Activated CD4-positive, alpha-beta memory T cell treated with anti-CD3 and anti-CD28 coated beads, Interleukin-2, amount 10 ng/mL, durations not matched to agents 7 days and 5 days (primary cell): ENCODE data around the gene ATAD3C. TPM values are rescaled to one million over a fixed set of nuclear protein-coding genes. Genes with fewer than 3 reads are reported as not detected.
"Not testable (repeated sequence)": the region's sequence is repeated elsewhere in the genome, so short reads cannot be mapped to it uniquely, and the experiment has no call there.

Experiments used
- CTCF ChIA-PET: fragments of 350-600 bp; sonication (Branson Sonifier 250); formaldehyde crosslinking; loops from one replicate; lab custom pipeline; 2021; ENCODE audit warnings: antibody characterized with exemption, inconsistent platforms; lab: Charles Lee
- POLR2A ChIA-PET: fragments of 350-600 bp; sonication (Branson Sonifier 250); formaldehyde crosslinking; loops from one replicate; lab custom pipeline; 2021; ENCODE audit warnings: antibody characterized with exemption; lab: Charles Lee
- DNase-seq: peaks from one replicate; pipeline ENCODE4 v3.0.0-alpha.2; 2020
- H3K27ac Mint-ChIP-seq: one replicate; pipeline ENCODE4 v1.8.0; 2021; ENCODE audit warnings: mild to moderate bottlenecking, mixed read lengths
- H3K27me3 Mint-ChIP-seq: one replicate; pipeline ENCODE4 v1.8.0; 2021; ENCODE audit warnings: mixed read lengths
- H3K36me3 Mint-ChIP-seq: one replicate; pipeline ENCODE4 v1.8.0; 2021; ENCODE audit warnings: low read depth, mixed read lengths
- H3K4me1 Mint-ChIP-seq: one replicate; pipeline ENCODE4 v1.8.0; 2021; ENCODE audit warnings: mixed read lengths
- H3K4me3 Mint-ChIP-seq: one replicate; pipeline ENCODE4 v1.8.0; 2021; ENCODE audit warnings: mild to moderate bottlenecking, mixed read lengths
- H3K9me3 Mint-ChIP-seq: one replicate; pipeline ENCODE4 v1.8.0; 2021; ENCODE audit warnings: mixed read lengths
- total RNA-seq, 2 experiments: library from RNA; stranded (reverse); gene quantifications; one replicate each; pipeline ENCODE4 v1.2.3, GENCODE V29; 2021

Gene ATAD3C
- total RNA-seq, 2 experiments from 2014 or later = 0.98 to 1.4 TPM

- Mint-ChIP-seq H3K27ac (no peak overlapping the region), H3K36me3 (no peaks in the 10 kb centered on the region), H3K9me3 (no peaks in the 10 kb centered on the region), H3K4me1 (peaks cover 6% of the 10 kb centered on the region), H3K27me3 (peaks cover 13% of the 10 kb centered on the region), H3K4me3 (peak overlapping the region; percentile 27)
- POLR2A ChIA-PET = interaction anchor here (2.0 to 2.7 kb wide), 2 partner anchors 28 to 36 kb away, joined by 5 to 7 read pairs; partner anchors contain the start of gene MRPL20
- CTCF ChIA-PET = no interaction called here
- DNase-seq = no peak
Observed at GRCh38 chr1:1435911-1436629, 13.4 kb upstream of the ATAD3C start.

- ChIA-PET CTCF (no interaction called here), POLR2A (interaction anchor here (2.0 to 2.7 kb wide), 2 partner anchors 29 to 36 kb away, joined by 5 to 7 read pairs; partner anchors contain the start of gene MRPL20)
- Mint-ChIP-seq H3K27ac (no peak overlapping the region), H3K4me1 (peaks cover 6% of the 10 kb centered on the region), H3K9me3 (no peaks in the 10 kb centered on the region), H3K27me3 (peaks cover 13% of the 10 kb centered on the region), H3K36me3 (no peaks in the 10 kb centered on the region), H3K4me3 (no peak overlapping the region)
- DNase-seq = no peak
Observed at GRCh38 chr1:1436630-1437032, 12.9 kb upstream of the ATAD3C start.

- Mint-ChIP-seq H3K27ac (no peak overlapping the region), H3K4me3 (no peak overlapping the region), H3K4me1 (peaks cover 6% of the 10 kb centered on the region), H3K27me3 (peaks cover 13% of the 10 kb centered on the region), H3K36me3 (no peaks in the 10 kb centered on the region), H3K9me3 (no peaks in the 10 kb centered on the region)
- CTCF ChIA-PET = no interaction called here
- no peak for DNase-seq
- POLR2A ChIA-PET = interaction anchor here (0.7 to 2.7 kb wide), 3 partner anchors 30 to 37 kb away, joined by 3 to 7 read pairs (median 5); partner anchors contain the start of gene MRPL20
Observed at GRCh38 chr1:1437033-1437903, 12.2 kb upstream of the ATAD3C start.

- Mint-ChIP-seq H3K27ac (no peak overlapping the region), H3K36me3 (no peaks in the 10 kb centered on the region), H3K4me3 (no peak overlapping the region), H3K27me3 (peaks cover 13% of the 10 kb centered on the region), H3K4me1 (peaks cover 6% of the 10 kb centered on the region), H3K9me3 (no peaks in the 10 kb centered on the region)
- ChIA-PET POLR2A (interaction anchor here (0.7 to 2.7 kb wide), 3 partner anchors 30 to 38 kb away, joined by 3 to 7 read pairs (median 5); partner anchors contain the start of gene MRPL20), CTCF (no interaction called here)
- no peak for DNase-seq
Observed at GRCh38 chr1:1437904-1438376, 11.5 kb upstream of the ATAD3C start.

GRCh38 chr1:1438531-1439381 lies 10.7 kb upstream of the ATAD3C start:
- Mint-ChIP-seq H3K4me1 (peaks cover 6% of the 10 kb centered on the region), H3K9me3 (no peaks in the 10 kb centered on the region), H3K27me3 (peaks cover 13% of the 10 kb centered on the region), H3K27ac (no peak overlapping the region), H3K36me3 (no peaks in the 10 kb centered on the region), H3K4me3 (no peak overlapping the region)
- ChIA-PET POLR2A (interaction anchor here (2.7 kb wide), 1 partner anchor 38 kb away, joined by 7 read pairs; no protein-coding TSS in a partner anchor), CTCF (no interaction called here)
- DNase-seq = no peak

GRCh38 chr1:1439546-1440261 lies 9.8 kb upstream of the ATAD3C start:
- no peaks in the 10 kb centered on the region for H3K9me3 Mint-ChIP-seq
- H3K27me3 Mint-ChIP-seq = peaks cover 11% of the 10 kb centered on the region
- H3K36me3 Mint-ChIP-seq = no peaks in the 10 kb centered on the region
- ChIA-PET CTCF (no interaction called here), POLR2A (no interaction called here)
- H3K4me3 Mint-ChIP-seq = no peak overlapping the region
- H3K27ac Mint-ChIP-seq = no peak overlapping the region
- peaks cover 6% of the 10 kb centered on the region for H3K4me1 Mint-ChIP-seq
- DNase-seq = no peak

- no peaks in the 10 kb centered on the region for H3K36me3 Mint-ChIP-seq
- no peak overlapping the region for H3K4me3 Mint-ChIP-seq
- H3K27ac Mint-ChIP-seq = no peak overlapping the region
- peaks cover 6% of the 10 kb centered on the region for H3K27me3 Mint-ChIP-seq
- no peaks in the 10 kb centered on the region for H3K9me3 Mint-ChIP-seq
- CTCF ChIA-PET = interaction anchor here (0.7 to 1.5 kb wide), 3 partner anchors 18 to 64 kb away, joined by 3 to 5 read pairs (median 5); partner anchors contain the start of gene CCNL2
- POLR2A ChIA-PET = no interaction called here
- no peak for DNase-seq
- peaks cover 2% of the 10 kb centered on the region for H3K4me1 Mint-ChIP-seq
Observed at GRCh38 chr1:1440262-1441001, 9.1 kb upstream of the ATAD3C start.

- ChIA-PET CTCF (interaction anchor here (0.7 to 1.5 kb wide), 5 partner anchors 17 to 63 kb away, joined by 3 to 5 read pairs (median 4); partner anchors contain the start of gene CCNL2), POLR2A (no interaction called here)
- no peaks in the 10 kb centered on the region for H3K9me3 Mint-ChIP-seq
- peaks cover 1% of the 10 kb centered on the region for H3K4me1 Mint-ChIP-seq
- peak; percentile 55 for DNase-seq
- H3K36me3 Mint-ChIP-seq = no peaks in the 10 kb centered on the region
- no peak overlapping the region for H3K4me3 Mint-ChIP-seq
- peaks cover 5% of the 10 kb centered on the region for H3K27me3 Mint-ChIP-seq
- H3K27ac Mint-ChIP-seq = no peak overlapping the region
Observed at GRCh38 chr1:1441002-1441888, 8.2 kb upstream of the ATAD3C start.

GRCh38 chr1:1442069-1442770 lies 7.3 kb upstream of the ATAD3C start:
- no peak overlapping the region for H3K4me3 Mint-ChIP-seq
- no peak for DNase-seq
- CTCF ChIA-PET = interaction anchor here (1.1 to 1.5 kb wide), 3 partner anchors 34 to 63 kb away, joined by 3 to 5 read pairs (median 4); no protein-coding TSS in a partner anchor
- H3K36me3 Mint-ChIP-seq = no peaks in the 10 kb centered on the region
- H3K27me3 Mint-ChIP-seq = peaks cover 2% of the 10 kb centered on the region
- POLR2A ChIA-PET = no interaction called here
- H3K9me3 Mint-ChIP-seq = no peaks in the 10 kb centered on the region
- no peak overlapping the region for H3K27ac Mint-ChIP-seq
- H3K4me1 Mint-ChIP-seq = no peaks in the 10 kb centered on the region

GRCh38 chr1:1446631-1447030 lies 2.9 kb upstream of the ATAD3C start:
- CTCF ChIA-PET, POLR2A ChIA-PET, H3K27me3 Mint-ChIP-seq: not testable (repeated sequence)

More at GRCh38 chr1:1446631-1447030, 2.9 kb upstream of the ATAD3C start:
- H3K4me3 Mint-ChIP-seq, H3K9me3 Mint-ChIP-seq, H3K36me3 Mint-ChIP-seq, DNase-seq, H3K27ac Mint-ChIP-seq, H3K4me1 Mint-ChIP-seq: not testable (repeated sequence)
